Uterus (tissue), 2 donors: ENCODE measurements around the gene ZNF428.
"Not testable (repeated sequence)": the region's sequence is repeated elsewhere in the genome, so short reads cannot be mapped to it uniquely, and the experiment has no call there.

Source experiments
- POLR2A ChIP-seq, 2 donors: fragments of 450-650 bp; IDR thresholded peaks; one replicate each; pipeline ENCODE4 v1.6.1; 2016; ENCODE audit warnings: antibody characterized with exemption in 2 of 2, mild to moderate bottlenecking in 1 of 2, moderate library complexity in 1 of 2
- TF ChIP-seq, protein P1 (sequence below), 4 experiments: fragments of 200-600 bp in 2 of 4; fragments of 450-650 bp in 2 of 4; sonication (generic) in 2 of 4; IDR thresholded peaks; one replicate each; pipeline ENCODE4 v1.5.1; 2016 to 2019; ENCODE audit warnings: antibody characterized with exemption in 4 of 4, mild to moderate bottlenecking in 2 of 4, moderate library complexity in 1 of 4

DNA sequence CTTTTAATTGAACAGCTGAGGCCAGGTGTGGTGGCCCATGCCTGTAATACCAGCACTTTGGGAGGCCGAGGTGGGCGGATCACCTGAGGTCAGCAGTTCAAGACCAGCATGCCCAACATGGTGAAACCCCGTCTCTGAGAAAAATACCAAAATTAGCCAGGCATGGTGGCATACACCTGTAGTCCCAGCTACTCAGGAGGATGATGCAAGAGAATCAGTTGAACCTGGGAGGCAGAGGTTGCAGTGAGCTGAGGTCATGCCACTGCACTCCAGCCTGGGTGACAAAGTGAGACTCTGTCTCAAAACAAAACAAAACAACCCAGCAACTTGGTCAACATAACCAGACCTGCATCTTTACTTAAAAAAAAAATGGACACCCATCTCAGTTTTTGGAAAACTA lies 32.4 kb downstream of the ZNF428 start:
- TF ChIP-seq, protein P1, sequence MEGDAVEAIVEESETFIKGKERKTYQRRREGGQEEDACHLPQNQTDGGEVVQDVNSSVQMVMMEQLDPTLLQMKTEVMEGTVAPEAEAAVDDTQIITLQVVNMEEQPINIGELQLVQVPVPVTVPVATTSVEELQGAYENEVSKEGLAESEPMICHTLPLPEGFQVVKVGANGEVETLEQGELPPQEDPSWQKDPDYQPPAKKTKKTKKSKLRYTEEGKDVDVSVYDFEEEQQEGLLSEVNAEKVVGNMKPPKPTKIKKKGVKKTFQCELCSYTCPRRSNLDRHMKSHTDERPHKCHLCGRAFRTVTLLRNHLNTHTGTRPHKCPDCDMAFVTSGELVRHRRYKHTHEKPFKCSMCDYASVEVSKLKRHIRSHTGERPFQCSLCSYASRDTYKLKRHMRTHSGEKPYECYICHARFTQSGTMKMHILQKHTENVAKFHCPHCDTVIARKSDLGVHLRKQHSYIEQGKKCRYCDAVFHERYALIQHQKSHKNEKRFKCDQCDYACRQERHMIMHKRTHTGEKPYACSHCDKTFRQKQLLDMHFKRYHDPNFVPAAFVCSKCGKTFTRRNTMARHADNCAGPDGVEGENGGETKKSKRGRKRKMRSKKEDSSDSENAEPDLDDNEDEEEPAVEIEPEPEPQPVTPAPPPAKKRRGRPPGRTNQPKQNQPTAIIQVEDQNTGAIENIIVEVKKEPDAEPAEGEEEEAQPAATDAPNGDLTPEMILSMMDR (IDR thresholded peaks at IDR 0.05) = not testable (repeated sequence)
- TF ChIP-seq POLR2A (IDR thresholded peaks at IDR 0.05) = not testable (repeated sequence)
